HCT116 (cell line): ENCODE measurements around the gene FGGY. TPM values are rescaled to one million over a fixed set of nuclear protein-coding genes. Genes with fewer than 3 reads are reported as not detected.

Experiments used
- ATAC-seq: fragments of 200-7000 bp; cut with Tn5 transposase; 2 replicates; pipeline ENCODE4 v1.9.1; 2020; ENCODE audit warnings: mild to moderate bottlenecking, moderate library complexity
- BruUV-seq: library from RNA; stranded (reverse); fragments of 400-500 nt; replicated peaks from 2 replicates; lab custom pipeline; 2021; lab: Mats Ljungman, UMichigan
- CTCF ChIA-PET: fragments of 300-600 bp; sonication (Branson Sonifier 250); formaldehyde crosslinking; loops from one replicate; lab custom pipeline; 2021; ENCODE audit warnings: antibody characterized with exemption; lab: Charles Lee
- POLR2A ChIA-PET: fragments of 300-600, 350-600 bp; sonication (Branson Sonifier 250); formaldehyde crosslinking; loops from one replicate; lab custom pipeline; 2021; ENCODE audit warnings: antibody characterized with exemption; lab: Charles Lee
- RAD21 ChIA-PET, 2 experiments: fragments of 300-600 bp; sonication (Branson Sonifier 250); formaldehyde crosslinking; loops; one replicate each; lab custom pipeline; 2023; ENCODE audit warnings: low total read pairs in 2 of 2; ENCODE audit not compliant: uncharacterized antibody in 2 of 2, unreplicated experiment in 2 of 2, low non-redundant PET in 1 of 2; lab: Charles Lee
- DNase-seq: peaks from one replicate; pipeline ENCODE4 v3.0.0-alpha.2; 2010; ENCODE audit warnings: low read depth, low spot score
- H2AFZ ChIP-seq: fragments of 200-600 bp; shearing (Covaris generic), sonication (generic); 2 replicates; pipeline ENCODE4 v1.6.1; 2017; ENCODE audit warnings: low read depth, mixed run types, mixed read lengths, antibody characterized with exemption, low read length; ENCODE audit not compliant: poor library complexity, severe bottlenecking
- H3K27ac ChIP-seq: 2 replicates; pipeline ENCODE4 v1.5.1; 2012; ENCODE audit warnings: low read depth, low read length
- H3K27me3 ChIP-seq: fragments of 200-600 bp; sonication (generic); 2 replicates; pipeline ENCODE4 v1.6.1; 2016; ENCODE audit warnings: mixed run types, low read length, mixed read lengths; ENCODE audit not compliant: insufficient read depth
- H3K36me3 ChIP-seq, 2 experiments: fragments of 200-500 bp in 1 of 2; fragments of 200-600 bp in 1 of 2; sonication (Bioruptor generic) in 1 of 2; sonication (generic) in 1 of 2; 2 replicates each; pipeline versions ENCODE4 v1.5.1 to v1.6.1; 2014 to 2016; ENCODE audit warnings: low read length in 2 of 2, inconsistent platforms in 1 of 2, mixed read lengths in 1 of 2, mixed run types in 1 of 2; ENCODE audit not compliant: insufficient read depth in 2 of 2, control insufficient read depth in 1 of 2
- H3K4me1 ChIP-seq, 2 experiments: fragments of 200-600 bp in 1 of 2; sonication (generic) in 1 of 2; 2 replicates each; pipeline versions ENCODE4 v1.5.1 to v1.6.1; 2012 to 2017; ENCODE audit warnings: low read length in 2 of 2, inconsistent platforms in 1 of 2, mild to moderate bottlenecking in 1 of 2, mixed read lengths in 1 of 2, mixed run types in 1 of 2, moderate library complexity in 1 of 2; ENCODE audit not compliant: insufficient read depth in 2 of 2, control insufficient read depth in 1 of 2
- H3K4me2 ChIP-seq: fragments of 200-600 bp; sonication (generic); 2 replicates; pipeline ENCODE4 v1.6.1; 2017; ENCODE audit warnings: mixed run types, low read length, mixed read lengths
- H3K4me3 ChIP-seq, 2 experiments: fragments of 200-600 bp in 1 of 2; sonication (generic) in 1 of 2; replicated peaks in 1 of 2; 2 replicates each; pipeline ENCODE4 v1.5.1; 2011 to 2016; ENCODE audit warnings: low read length in 2 of 2, control low read depth in 1 of 2, low read depth in 1 of 2, mild to moderate bottlenecking in 1 of 2, mixed read lengths in 1 of 2, mixed run types in 1 of 2
- H3K79me2 ChIP-seq: fragments of 200-600 bp; sonication (generic); 2 replicates; pipeline ENCODE4 v1.6.1; 2017; ENCODE audit warnings: mild to moderate bottlenecking, mixed run types, low read length, moderate library complexity, mixed read lengths; ENCODE audit not compliant: insufficient read depth
- H3K9ac ChIP-seq: fragments of 200-600 bp; sonication (generic); 2 replicates; pipeline ENCODE4 v1.6.1; 2016; ENCODE audit warnings: low read length, mixed read lengths
- H3K9me2 ChIP-seq: fragments of 200-600 bp; sonication (generic), shearing (Covaris generic); 2 replicates; pipeline ENCODE4 v1.6.1; 2017; ENCODE audit warnings: mixed run types, mild to moderate bottlenecking, moderate library complexity; ENCODE audit not compliant: insufficient read depth
- H3K9me3 ChIP-seq, 2 experiments: fragments of 200-500 bp in 1 of 2; fragments of 200-600 bp in 1 of 2; sonication (Bioruptor generic) in 1 of 2; sonication (generic) in 1 of 2; 2 replicates each; pipeline ENCODE4 v1.6.1; 2014 to 2017; ENCODE audit warnings: low read length in 2 of 2, mixed read lengths in 2 of 2, inconsistent platforms in 1 of 2, low read depth in 1 of 2, mild to moderate bottlenecking in 1 of 2, mixed run types in 1 of 2, moderate library complexity in 1 of 2; ENCODE audit not compliant: control insufficient read depth in 1 of 2, insufficient read depth in 1 of 2
- H4K20me1 ChIP-seq: fragments of 200-600 bp; sonication (generic), shearing (Covaris generic); 2 replicates; pipeline ENCODE4 v1.6.1; 2017; ENCODE audit warnings: mixed run types, mild to moderate bottlenecking, moderate library complexity; ENCODE audit not compliant: insufficient read depth
- CBX3 ChIP-seq: IDR thresholded peaks from 2 replicates; pipeline ENCODE4 v1.6.1; 2012; ENCODE audit warnings: low read depth
- ELF1 ChIP-seq: IDR thresholded peaks from 2 replicates; pipeline ENCODE4 v1.6.1; 2012; ENCODE audit warnings: low read depth, borderline replicate concordance
- EZH2 ChIP-seq: fragments of 200-600 bp; sonication (generic); IDR thresholded peaks from 2 replicates; pipeline ENCODE4 v1.6.1; 2017; ENCODE audit warnings: antibody characterized with exemption, mixed run types
- EZH2phosphoT487 ChIP-seq: fragments of 200-600 bp; IDR thresholded peaks from 2 replicates; pipeline ENCODE4 v1.6.1; 2018; ENCODE audit warnings: antibody characterized with exemption, borderline replicate concordance
- FOSL1 ChIP-seq: IDR thresholded peaks from 2 replicates; pipeline ENCODE4 v1.6.1; 2012; ENCODE audit warnings: low read depth
- JUND ChIP-seq: IDR thresholded peaks from 2 replicates; pipeline ENCODE4 v1.6.1; 2012
- POLR2A ChIP-seq: IDR thresholded peaks from 2 replicates; pipeline ENCODE4 v1.7.0; 2011; ENCODE audit warnings: borderline replicate concordance; ENCODE audit not compliant: insufficient read depth, insufficient read length; ENCODE audit errors: extremely low read depth
- RAD21 ChIP-seq: IDR thresholded peaks from 2 replicates; pipeline ENCODE4 v1.6.1; 2012; ENCODE audit warnings: low read depth, mild to moderate bottlenecking
- SP1 ChIP-seq: IDR thresholded peaks from 2 replicates; pipeline ENCODE4 v1.6.1; 2012; ENCODE audit warnings: low read depth
- SRF ChIP-seq: IDR thresholded peaks from 2 replicates; pipeline ENCODE4 v1.6.1; 2012; ENCODE audit warnings: low read depth
- YY1 ChIP-seq: IDR thresholded peaks from 2 replicates; pipeline ENCODE4 v1.6.1; 2011; ENCODE audit warnings: low read length, low read depth, moderate library complexity, mild to moderate bottlenecking; ENCODE audit not compliant: insufficient replicate concordance; ENCODE audit errors: extremely low read depth
- ZFX ChIP-seq: fragments of 450-650 bp; IDR thresholded peaks from 2 replicates; pipeline ENCODE4 v1.6.1; 2017
- ZNF274 ChIP-seq: fragments of 200-500 bp; sonication (Bioruptor generic); IDR thresholded peaks from 2 replicates; pipeline ENCODE4 v1.6.1; 2014; ENCODE audit warnings: mild to moderate bottlenecking, low read depth, low read length, inconsistent platforms
- intact Hi-C: fragments of 100-400 bp; cut with micrococcal nuclease; formaldehyde crosslinking; loops from 2 replicates; pipeline ENCODE4 v1.10.0; 2022
- total RNA-seq: library from RNA; stranded (reverse); gene quantifications from one replicate; pipeline ENCODE4 v1.2.1, GENCODE V29; 2021; ENCODE audit not compliant: unreplicated experiment
- TF ChIP-seq, protein P1 (sequence below): IDR thresholded peaks from 2 replicates; pipeline ENCODE4 v1.6.1; 2012
- TF ChIP-seq, protein P2 (sequence below): IDR thresholded peaks from 2 replicates; pipeline ENCODE4 v1.6.1; 2012; ENCODE audit warnings: low read depth
- TF ChIP-seq, protein P3 (sequence below): IDR thresholded peaks from 2 replicates; pipeline ENCODE4 v1.6.1; 2011; ENCODE audit warnings: mild to moderate bottlenecking, low read length, moderate library complexity; ENCODE audit not compliant: insufficient replicate concordance; ENCODE audit errors: extremely low read depth

The FGGY gene
- total RNA-seq, 1 experiment from 2014 or later = 10.6 TPM

DNA sequence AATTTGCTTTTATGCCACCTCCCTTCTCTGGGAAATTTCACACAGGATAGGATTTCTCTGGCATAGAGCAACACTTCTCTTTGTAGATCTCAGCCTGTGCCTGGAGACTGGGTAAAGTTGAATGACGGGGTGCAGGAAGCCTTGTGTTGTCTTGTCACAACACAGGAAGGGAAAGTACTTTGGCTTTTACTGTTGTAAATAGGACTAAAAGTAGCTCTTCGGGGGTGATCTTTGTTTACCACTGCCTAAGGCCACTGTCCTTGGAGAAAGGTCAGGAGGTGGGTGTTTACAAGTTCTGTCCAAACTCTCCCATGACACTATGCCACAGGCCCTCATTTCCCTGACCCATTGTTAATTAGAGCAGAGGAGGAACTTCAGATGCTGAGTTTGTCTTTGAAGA lies 139.7 kb downstream of the FGGY start:
- BruUV-seq = no TSS peak
- H3K9me2 ChIP-seq = no peaks in the 10 kb centered on the region
- ATAC-seq = no peak

More for the DNA sequence above, 139.7 kb downstream of the FGGY start:
- Histone ChIP-seq H3K4me2 (no peak overlapping the region), H2AFZ (no peak overlapping the region), H3K36me3 (no peaks in the 10 kb centered on the region), H3K4me3 (no peak overlapping the region), H3K79me2 (no peaks in the 10 kb centered on the region), H4K20me1 (no peaks in the 10 kb centered on the region), H3K27me3 (no peaks in the 10 kb centered on the region), H3K27ac (no peak overlapping the region), H3K9me3 (no peaks in the 10 kb centered on the region), H3K9ac (no peak overlapping the region), H3K4me1 (peaks cover 0 to 34% of the 10 kb centered on the region in 2 experiments; a peak in 3 of 4 replicates)
- ChIA-PET CTCF (no interaction called here), RAD21 (no interaction called here), POLR2A (no interaction called here)
- intact Hi-C loops = loop anchor here (10.0 kb wide), 1 partner anchor 652 kb away; the partner anchor contains the start of gene JUN
- DNase-seq = no peak
- TF ChIP-seq, protein P1, sequence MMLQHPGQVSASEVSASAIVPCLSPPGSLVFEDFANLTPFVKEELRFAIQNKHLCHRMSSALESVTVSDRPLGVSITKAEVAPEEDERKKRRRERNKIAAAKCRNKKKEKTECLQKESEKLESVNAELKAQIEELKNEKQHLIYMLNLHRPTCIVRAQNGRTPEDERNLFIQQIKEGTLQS = no peak
- TF ChIP-seq CBX3 (no peak), RAD21 (no peak), POLR2A (no peak), YY1 (no peak), ELF1 (no peak), ZNF274 (no peak), SRF (no peak), EZH2 (no peak), SP1 (no peak), FOSL1 (no peak), ZFX (no peak), EZH2phosphoT487 (no peak), JUND (no peak)
- TF ChIP-seq, protein P2, sequence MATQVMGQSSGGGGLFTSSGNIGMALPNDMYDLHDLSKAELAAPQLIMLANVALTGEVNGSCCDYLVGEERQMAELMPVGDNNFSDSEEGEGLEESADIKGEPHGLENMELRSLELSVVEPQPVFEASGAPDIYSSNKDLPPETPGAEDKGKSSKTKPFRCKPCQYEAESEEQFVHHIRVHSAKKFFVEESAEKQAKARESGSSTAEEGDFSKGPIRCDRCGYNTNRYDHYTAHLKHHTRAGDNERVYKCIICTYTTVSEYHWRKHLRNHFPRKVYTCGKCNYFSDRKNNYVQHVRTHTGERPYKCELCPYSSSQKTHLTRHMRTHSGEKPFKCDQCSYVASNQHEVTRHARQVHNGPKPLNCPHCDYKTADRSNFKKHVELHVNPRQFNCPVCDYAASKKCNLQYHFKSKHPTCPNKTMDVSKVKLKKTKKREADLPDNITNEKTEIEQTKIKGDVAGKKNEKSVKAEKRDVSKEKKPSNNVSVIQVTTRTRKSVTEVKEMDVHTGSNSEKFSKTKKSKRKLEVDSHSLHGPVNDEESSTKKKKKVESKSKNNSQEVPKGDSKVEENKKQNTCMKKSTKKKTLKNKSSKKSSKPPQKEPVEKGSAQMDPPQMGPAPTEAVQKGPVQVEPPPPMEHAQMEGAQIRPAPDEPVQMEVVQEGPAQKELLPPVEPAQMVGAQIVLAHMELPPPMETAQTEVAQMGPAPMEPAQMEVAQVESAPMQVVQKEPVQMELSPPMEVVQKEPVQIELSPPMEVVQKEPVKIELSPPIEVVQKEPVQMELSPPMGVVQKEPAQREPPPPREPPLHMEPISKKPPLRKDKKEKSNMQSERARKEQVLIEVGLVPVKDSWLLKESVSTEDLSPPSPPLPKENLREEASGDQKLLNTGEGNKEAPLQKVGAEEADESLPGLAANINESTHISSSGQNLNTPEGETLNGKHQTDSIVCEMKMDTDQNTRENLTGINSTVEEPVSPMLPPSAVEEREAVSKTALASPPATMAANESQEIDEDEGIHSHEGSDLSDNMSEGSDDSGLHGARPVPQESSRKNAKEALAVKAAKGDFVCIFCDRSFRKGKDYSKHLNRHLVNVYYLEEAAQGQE = no peak
- TF ChIP-seq, protein P3, sequence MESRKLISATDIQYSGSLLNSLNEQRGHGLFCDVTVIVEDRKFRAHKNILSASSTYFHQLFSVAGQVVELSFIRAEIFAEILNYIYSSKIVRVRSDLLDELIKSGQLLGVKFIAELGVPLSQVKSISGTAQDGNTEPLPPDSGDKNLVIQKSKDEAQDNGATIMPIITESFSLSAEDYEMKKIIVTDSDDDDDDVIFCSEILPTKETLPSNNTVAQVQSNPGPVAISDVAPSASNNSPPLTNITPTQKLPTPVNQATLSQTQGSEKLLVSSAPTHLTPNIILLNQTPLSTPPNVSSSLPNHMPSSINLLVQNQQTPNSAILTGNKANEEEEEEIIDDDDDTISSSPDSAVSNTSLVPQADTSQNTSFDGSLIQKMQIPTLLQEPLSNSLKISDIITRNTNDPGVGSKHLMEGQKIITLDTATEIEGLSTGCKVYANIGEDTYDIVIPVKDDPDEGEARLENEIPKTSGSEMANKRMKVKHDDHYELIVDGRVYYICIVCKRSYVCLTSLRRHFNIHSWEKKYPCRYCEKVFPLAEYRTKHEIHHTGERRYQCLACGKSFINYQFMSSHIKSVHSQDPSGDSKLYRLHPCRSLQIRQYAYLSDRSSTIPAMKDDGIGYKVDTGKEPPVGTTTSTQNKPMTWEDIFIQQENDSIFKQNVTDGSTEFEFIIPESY = no peak
